GM12801 (cell line): ENCODE measurements around the gene GSTP1.

Experiments used
- TF ChIP-seq, protein P1 (sequence below): IDR thresholded peaks from one replicate; pipeline ENCODE4 v1.5.1; 2011; ENCODE audit warnings: control low read depth; ENCODE audit not compliant: insufficient read length; ENCODE audit errors: extremely low read depth

GSTP1 gene

DNA sequence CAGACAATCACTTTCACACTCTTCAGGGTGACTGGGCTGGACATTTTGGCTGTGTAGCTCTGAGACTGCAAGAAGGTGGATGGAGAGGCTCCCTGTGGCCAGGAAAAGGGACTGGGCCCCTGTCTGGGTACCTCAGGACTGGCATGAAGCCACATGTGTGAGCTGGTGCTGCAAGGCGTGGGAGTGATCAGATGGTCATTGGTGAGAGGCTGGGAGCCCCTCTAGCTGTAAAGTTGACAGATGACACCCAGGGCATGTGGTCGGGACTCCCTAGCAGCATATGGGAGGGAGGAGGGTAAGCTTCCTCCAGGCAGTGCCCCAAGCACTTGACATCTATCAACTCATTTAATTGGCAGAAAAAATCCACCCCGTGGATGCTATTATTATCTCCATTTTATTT lies 41.4 kb upstream of the GSTP1 start:
- TF ChIP-seq, protein P1, sequence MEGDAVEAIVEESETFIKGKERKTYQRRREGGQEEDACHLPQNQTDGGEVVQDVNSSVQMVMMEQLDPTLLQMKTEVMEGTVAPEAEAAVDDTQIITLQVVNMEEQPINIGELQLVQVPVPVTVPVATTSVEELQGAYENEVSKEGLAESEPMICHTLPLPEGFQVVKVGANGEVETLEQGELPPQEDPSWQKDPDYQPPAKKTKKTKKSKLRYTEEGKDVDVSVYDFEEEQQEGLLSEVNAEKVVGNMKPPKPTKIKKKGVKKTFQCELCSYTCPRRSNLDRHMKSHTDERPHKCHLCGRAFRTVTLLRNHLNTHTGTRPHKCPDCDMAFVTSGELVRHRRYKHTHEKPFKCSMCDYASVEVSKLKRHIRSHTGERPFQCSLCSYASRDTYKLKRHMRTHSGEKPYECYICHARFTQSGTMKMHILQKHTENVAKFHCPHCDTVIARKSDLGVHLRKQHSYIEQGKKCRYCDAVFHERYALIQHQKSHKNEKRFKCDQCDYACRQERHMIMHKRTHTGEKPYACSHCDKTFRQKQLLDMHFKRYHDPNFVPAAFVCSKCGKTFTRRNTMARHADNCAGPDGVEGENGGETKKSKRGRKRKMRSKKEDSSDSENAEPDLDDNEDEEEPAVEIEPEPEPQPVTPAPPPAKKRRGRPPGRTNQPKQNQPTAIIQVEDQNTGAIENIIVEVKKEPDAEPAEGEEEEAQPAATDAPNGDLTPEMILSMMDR: no peak

DNA sequence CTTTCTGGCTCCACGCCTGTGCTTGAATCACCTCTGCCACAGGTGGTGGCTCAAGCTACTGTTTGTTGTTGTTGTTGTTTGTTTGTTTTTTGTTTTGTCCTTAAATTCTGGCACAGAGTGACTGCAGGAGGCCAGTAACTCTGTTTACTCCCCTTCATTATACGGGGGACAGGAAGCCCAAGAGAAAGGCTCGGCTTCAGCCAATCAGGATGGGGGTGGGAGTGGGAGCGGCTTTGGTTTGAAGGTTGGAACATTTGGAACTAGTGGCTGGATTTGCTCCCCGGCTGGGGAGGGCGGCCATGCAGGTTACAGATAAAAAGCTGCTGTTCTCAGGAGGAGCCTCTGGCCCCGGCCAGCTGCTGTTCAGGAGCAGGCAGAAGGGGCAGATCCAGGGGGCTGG lies 40.6 kb upstream of the GSTP1 start:
- TF ChIP-seq, protein P1: no peak

DNA sequence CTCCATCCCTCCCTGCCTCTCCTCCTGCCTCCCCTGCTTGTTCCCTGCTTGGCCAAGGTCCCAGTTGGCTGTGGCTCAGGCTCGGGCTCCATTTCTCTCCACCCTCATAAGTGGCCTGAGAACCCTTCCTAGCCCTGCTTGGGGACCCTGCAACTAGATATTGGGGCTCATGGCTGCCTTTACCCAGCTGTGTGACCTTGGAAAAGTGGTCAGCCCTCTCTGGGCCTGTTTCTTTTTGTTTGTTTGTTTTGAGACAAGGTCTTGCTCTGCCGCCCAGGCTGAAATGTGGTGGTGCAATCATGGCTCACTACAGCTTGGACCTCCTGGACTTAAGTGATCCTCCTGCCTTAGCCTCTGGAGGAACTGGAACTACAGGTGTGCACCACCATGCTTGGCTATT lies 40.0 kb upstream of the GSTP1 start:
- TF ChIP-seq, protein P1: no peak

DNA sequence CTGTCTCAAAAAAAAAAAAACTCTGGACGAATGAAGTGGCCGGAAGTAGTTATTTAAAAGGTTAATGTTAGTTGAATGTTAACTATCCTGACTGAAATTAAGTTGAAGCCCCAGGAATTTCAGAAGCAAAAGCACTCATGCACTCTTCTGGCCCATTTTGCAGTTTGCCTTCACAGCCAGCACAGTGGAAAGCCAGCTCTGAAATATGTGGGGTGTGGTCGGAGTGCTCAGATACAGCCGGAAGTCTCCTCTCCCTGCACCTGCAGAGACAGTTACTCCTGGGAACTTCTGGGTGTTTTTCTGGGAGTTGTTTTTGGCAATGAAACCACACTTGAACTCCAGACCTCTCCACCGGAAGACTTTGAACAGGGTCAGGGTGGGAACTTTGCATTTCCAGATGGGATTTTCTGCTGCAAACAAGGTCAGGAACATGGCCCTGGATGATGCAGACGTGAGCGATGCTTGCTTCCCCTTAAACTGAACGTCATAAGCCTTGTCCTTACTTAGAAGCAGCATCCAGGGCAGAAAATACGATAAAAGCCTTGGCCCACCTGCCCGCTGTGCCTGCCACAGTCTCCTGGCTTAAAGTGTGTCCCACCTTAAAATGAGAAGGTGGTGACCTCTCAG lies 38.9 kb upstream of the GSTP1 start:
- TF ChIP-seq, protein P1: no peak

DNA sequence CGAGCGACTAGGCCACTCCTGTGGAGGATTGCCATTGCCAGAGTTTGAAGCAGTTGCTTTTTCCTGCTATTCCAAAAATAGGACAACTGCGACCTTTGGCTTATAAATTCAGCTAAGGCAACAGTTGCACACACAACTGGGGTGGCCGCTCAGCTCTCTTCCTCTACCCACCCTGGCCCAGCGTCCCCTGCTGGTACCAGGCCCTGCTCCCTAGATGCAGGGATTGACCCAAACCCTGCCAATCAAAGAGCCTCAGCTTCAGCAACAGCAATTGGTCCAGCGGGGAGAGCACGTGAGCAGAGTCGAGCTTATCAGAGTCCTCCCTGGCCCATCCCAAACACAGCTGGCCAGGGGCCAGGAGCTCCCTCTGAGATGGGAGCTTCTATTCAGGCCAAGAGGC lies 38.3 kb upstream of the GSTP1 start:
- TF ChIP-seq, protein P1: no peak

DNA sequence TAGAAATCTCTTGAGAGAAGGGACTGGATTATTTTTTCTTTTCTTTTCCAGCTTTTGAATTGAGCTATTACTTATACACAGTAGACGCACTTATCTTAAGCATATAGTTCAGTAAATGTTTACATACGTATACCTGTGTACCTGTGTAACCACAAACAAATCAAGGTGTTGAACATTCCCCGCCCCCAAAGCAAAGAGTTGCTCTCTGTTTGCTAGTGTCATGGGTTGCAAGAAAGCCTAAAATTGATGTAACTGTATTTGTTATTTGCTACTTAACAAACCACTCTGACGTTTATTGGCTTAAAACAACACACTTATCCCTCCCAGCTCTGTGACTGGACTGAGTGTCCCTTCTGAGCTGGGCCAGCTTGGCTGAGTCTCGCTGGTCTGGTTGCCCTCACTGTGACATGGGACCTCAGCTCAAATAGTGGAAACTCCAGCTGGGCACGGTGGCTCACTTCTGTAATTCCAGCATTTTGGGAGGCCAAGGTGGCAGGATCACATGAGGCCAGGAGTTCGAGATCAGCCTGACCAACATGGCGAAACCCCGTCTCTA lies 35.0 kb upstream of the GSTP1 start:
- TF ChIP-seq, protein P1: no peak

DNA sequence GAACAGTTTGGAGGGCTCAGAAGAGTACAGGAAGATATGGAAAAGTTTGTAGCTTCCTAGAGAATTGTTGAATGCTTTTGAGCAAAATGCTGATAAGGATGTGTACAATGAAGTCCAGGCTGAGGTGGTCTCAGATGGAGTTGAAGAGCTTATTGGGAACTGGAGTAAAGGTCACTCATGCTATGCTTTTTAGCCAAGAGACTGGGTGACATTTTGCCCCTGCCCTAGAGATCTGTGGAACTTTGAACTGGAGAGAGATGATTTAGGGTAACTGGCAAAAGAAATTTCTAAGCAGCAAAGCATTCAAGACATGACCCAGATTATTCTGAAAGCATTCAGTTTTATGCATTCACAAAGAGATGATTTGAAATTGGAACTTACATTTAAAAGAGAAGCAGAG lies 32.5 kb upstream of the GSTP1 start:
- TF ChIP-seq, protein P1: no peak
